K562 (cell line): ENCODE data around the gene RESF1. TPM values are rescaled to one million over a fixed set of nuclear protein-coding genes. Genes with fewer than 3 reads are reported as not detected.

Source experiments
- BRF1 ChIP-seq: IDR thresholded peaks from 3 replicates; pipeline ENCODE4 v1.6.1; 2011; ENCODE audit warnings: borderline replicate concordance, mild to moderate bottlenecking; ENCODE audit not compliant: insufficient read length; ENCODE audit errors: extremely low read depth
- CEBPG ChIP-seq, 3 experiments: fragments of 200-800 bp in 1 of 3; sonication (Bioruptor generic) in 1 of 3; sonication (generic) in 1 of 3; formaldehyde crosslinking in 1 of 3; IDR thresholded peaks in 2 of 3; conservative IDR thresholded peaks in 1 of 3; 2 replicates each; pipeline versions ENCODE4 v1.6.1 to v1.8.0; 2016 to 2022; ENCODE audit warnings: missing compliant biosample characterization in 2 of 3, missing genetic modification characterization in 2 of 3, mild to moderate bottlenecking in 1 of 3, missing genetic modification reagents in 1 of 3
- ETV5 ChIP-seq: sonication (generic); formaldehyde crosslinking; IDR thresholded peaks from 2 replicates; pipeline ENCODE4 v1.4.0; 2020; ENCODE audit warnings: low read depth, mild to moderate bottlenecking, missing genetic modification reagents
- FOXA3 ChIP-seq, 2 experiments: fragments of 450-650 bp in 1 of 2; sonication (generic) in 1 of 2; formaldehyde crosslinking; IDR thresholded peaks in 1 of 2; conservative IDR thresholded peaks in 1 of 2; 2 replicates each; pipeline versions ENCODE4 v1.4.0 to v1.8.0; 2020 to 2022; ENCODE audit warnings: mild to moderate bottlenecking in 2 of 2, missing genetic modification reagents in 1 of 2
- GATAD2A ChIP-seq: fragments of 450-650 bp; IDR thresholded peaks from 2 replicates; pipeline ENCODE4 v1.6.1; 2017
- HDAC6 ChIP-seq: IDR thresholded peaks from 2 replicates; pipeline ENCODE4 v1.6.1; 2012; ENCODE audit warnings: low read depth, mild to moderate bottlenecking, control low read depth, inconsistent platforms, low read length, moderate library complexity
- REST ChIP-seq, 2 experiments: fragments of 450-650 bp; formaldehyde crosslinking in 1 of 2; IDR thresholded peaks; 2 replicates each; pipeline versions ENCODE4 v1.4.0 to v1.6.1; 2014 to 2020; ENCODE audit warnings: mild to moderate bottlenecking in 2 of 2, borderline replicate concordance in 1 of 2, low read depth in 1 of 2
- STAT5A ChIP-seq: IDR thresholded peaks from 2 replicates; pipeline ENCODE4 v1.6.1; 2012; ENCODE audit warnings: low read length, inconsistent platforms, borderline replicate concordance
- TSC22D4 ChIP-seq: fragments of 450-650 bp; IDR thresholded peaks from 2 replicates; pipeline ENCODE4 v1.6.1; 2016; ENCODE audit warnings: missing genetic modification characterization, missing biosample characterization, control low read depth
- ZBTB12 ChIP-seq: fragments of 250-450 bp; sonication (Bioruptor Pico); IDR thresholded peaks from 2 replicates; pipeline ENCODE4 v1.4.0; 2020
- ZNF143 ChIP-seq: sonication (generic); formaldehyde crosslinking; IDR thresholded peaks from 2 replicates; pipeline ENCODE4 v1.9.0; 2022; ENCODE audit warnings: mild to moderate bottlenecking, missing genetic modification reagents
- ZNF263 ChIP-seq: sonication (generic); formaldehyde crosslinking; IDR thresholded peaks from 2 replicates; pipeline ENCODE4 v1.8.0; 2022; ENCODE audit warnings: mild to moderate bottlenecking, missing genetic modification reagents, borderline replicate concordance
- ZNF592 ChIP-seq: fragments of 450-650 bp; IDR thresholded peaks from 2 replicates; pipeline ENCODE4 v1.6.1; 2017; ENCODE audit warnings: antibody characterized with exemption, mild to moderate bottlenecking
- polyA plus RNA-seq, 8 experiments: library from polyadenylated mRNA; depleted of rRNA in 4 of 8; stranded (reverse) in 5 of 8; unstranded in 3 of 8; fragments of >200 nt; fragmentation: Nextera tagmentation in 2 of 8; fragmentation: Illumina TruSeq in 1 of 8; extraction: Ambion mirVana in 2 of 8; extraction: Trizol in 1 of 8; gene quantifications; 2 replicates each; pipeline versions ENCODE4 v1.2.1 to v1.2.3, GENCODE V29; 2011 to 2014; ENCODE audit warnings: inconsistent platforms in 1 of 8, missing spikeins in 1 of 8
- total RNA-seq, 7 experiments: library from RNA; depleted of rRNA in 6 of 7; stranded (reverse); fragments of >200 nt in 6 of 7; fragmentation: Illumina TruSeq in 2 of 7; extraction: Trizol in 2 of 7; gene quantifications; 2 replicates each; pipeline versions ENCODE4 v1.2.1 to v1.2.3, GENCODE V29; 2011 to 2021; ENCODE audit warnings: low replicate concordance in 1 of 7

RESF1 gene
- total and polyA plus RNA-seq, 9 of the 15 experiments (the other 6 are each of a cell fraction or from before 2014, with no cell fraction given) = 21.5 to 121 (median 53.6) TPM

GRCh38 chr12:32005496-32006125, 46.4 kb downstream of the RESF1 start (continued):
- TF ChIP-seq REST (IDR thresholded peaks at IDR 0.05; ENCODE audit: borderline replicate concordance) (peak; percentile 65), REST (CRISPR knock-in tag; IDR thresholded peaks at IDR 0.05; ENCODE audit: low read depth) (no peak), STAT5A (peak; percentile 98), ZNF263 (CRISPR knock-in tag) (no peak), TSC22D4 (no peak), BRF1 (no peak), GATAD2A (peak; percentile 99), ETV5 (CRISPR knock-in tag) (peak; percentile 71), ZNF592 (peak; percentile 84), HDAC6 (no peak), CEBPG (CRISPR knock-in tag; IDR thresholded peaks at IDR 0.05) (no peak), CEBPG (tag; conservative IDR thresholded peaks at IDR 0.05 in 1 of 2, IDR thresholded peaks at IDR 0.05 in 1 of 2) (no peak), ZBTB12 (CRISPR knock-in tag) (peak; percentile 62), FOXA3 (CRISPR knock-in tag; conservative IDR thresholded peaks at IDR 0.05 in 1 of 2, IDR thresholded peaks at IDR 0.05 in 1 of 2) (peak in 1 of 2 experiments; percentile 56; a peak in 2 of 4 replicates), ZNF143 (CRISPR knock-in tag) (no peak)
